Measurements from ENCODE around the gene FAM181A.

DNA sequence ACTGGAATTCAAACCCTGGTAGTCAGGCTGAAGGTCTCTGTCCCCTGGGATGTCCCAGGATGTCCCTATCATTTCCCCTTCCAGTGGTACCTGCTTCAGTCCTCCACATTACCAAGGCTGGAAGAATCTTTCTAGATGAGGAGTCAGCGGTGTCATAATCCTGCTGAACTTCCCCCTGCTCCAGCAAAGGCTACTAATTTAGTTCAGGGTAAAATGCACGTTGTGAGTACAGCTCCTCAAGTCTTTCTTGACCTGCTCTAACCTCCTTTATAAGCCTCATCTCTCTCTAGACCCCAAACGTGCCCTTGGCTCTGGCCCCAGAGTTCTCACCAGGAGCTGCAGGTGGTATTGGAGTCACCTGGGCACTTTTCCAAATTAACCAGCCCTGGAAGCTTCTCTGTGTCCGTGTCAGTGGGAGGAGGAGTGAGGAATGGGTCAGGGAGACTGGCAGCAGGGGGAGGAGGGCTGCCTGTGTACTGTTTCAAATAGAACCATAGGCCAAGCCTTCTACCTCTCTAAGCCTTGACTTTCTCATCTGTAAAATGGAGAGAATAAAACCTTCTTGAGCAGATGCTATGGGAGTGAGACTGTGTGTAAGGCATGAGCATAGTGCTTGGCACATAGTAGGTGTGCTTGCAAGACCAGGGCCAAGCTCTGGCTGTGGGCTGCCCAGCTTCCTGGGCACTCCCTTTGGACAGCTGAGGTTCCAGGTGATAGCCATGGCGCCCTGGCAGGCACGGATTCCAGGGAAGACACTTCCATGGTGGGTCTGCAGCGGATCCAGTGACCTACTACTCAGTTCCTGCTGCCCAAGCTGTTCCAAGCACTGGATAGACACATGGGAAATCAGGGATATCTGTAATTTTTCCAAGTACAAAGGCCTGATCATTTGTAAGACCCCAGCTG is 24.7 kb downstream of the FAM181A start:
- TF ChIP-seq, protein P1, sequence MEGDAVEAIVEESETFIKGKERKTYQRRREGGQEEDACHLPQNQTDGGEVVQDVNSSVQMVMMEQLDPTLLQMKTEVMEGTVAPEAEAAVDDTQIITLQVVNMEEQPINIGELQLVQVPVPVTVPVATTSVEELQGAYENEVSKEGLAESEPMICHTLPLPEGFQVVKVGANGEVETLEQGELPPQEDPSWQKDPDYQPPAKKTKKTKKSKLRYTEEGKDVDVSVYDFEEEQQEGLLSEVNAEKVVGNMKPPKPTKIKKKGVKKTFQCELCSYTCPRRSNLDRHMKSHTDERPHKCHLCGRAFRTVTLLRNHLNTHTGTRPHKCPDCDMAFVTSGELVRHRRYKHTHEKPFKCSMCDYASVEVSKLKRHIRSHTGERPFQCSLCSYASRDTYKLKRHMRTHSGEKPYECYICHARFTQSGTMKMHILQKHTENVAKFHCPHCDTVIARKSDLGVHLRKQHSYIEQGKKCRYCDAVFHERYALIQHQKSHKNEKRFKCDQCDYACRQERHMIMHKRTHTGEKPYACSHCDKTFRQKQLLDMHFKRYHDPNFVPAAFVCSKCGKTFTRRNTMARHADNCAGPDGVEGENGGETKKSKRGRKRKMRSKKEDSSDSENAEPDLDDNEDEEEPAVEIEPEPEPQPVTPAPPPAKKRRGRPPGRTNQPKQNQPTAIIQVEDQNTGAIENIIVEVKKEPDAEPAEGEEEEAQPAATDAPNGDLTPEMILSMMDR (conservative IDR thresholded peaks at IDR 0.05) = no peak
- no peak for TF ChIP-seq EZH2 (IDR thresholded peaks at IDR 0.05; ENCODE audit: low read depth)
